Measurements from ENCODE around the gene CPNE6.

- TF ChIP-seq EZH2 (IDR thresholded peaks at IDR 0.05; ENCODE audit: borderline replicate concordance, insufficient read depth, low read depth, low read length, poor library complexity, severe bottlenecking) (no peak), CTCF (IDR thresholded peaks at IDR 0.05) (no peak)
These were observed 15.6 kb downstream of the CPNE6 start for GRCh38 chr14:24087004-24087403.

Data from B cell (primary cell).